GM12878 (cell line): ENCODE data around the gene OLFML3. TPM values are rescaled to one million over a fixed set of nuclear protein-coding genes. Genes with fewer than 3 reads are reported as not detected.

ENCODE experiments used
- ATAC-seq: fragments of 200-7000 bp; cut with Tn5 transposase; 3 replicates; pipeline ENCODE4 v1.9.1; 2020; ENCODE audit warnings: mild to moderate bottlenecking, moderate library complexity
- BruUV-seq: library from RNA; stranded (reverse); fragments of 400-500 nt; replicated peaks from 2 replicates; lab custom pipeline; 2021; lab: Mats Ljungman, UMichigan
- CTCF ChIA-PET: fragments of 300-600 bp; sonication (Branson Sonifier 250); formaldehyde crosslinking; extraction: SDS; loops from one replicate; lab custom pipeline; 2021; ENCODE audit warnings: inconsistent platforms; lab: Yijun Ruan, JAX
- POLR2A ChIA-PET: fragments of 350-600 bp; formaldehyde crosslinking; extraction: SDS; loops from one replicate; lab custom pipeline; 2021; ENCODE audit warnings: inconsistent platforms; lab: Charles Lee
- RAD21 ChIA-PET: fragments of 300-600 bp; sonication (Branson Sonifier 250); formaldehyde crosslinking; loops from one replicate; lab custom pipeline; 2023; ENCODE audit warnings: antibody characterized with exemption; ENCODE audit not compliant: unreplicated experiment; lab: Charles Lee
- SMC1A ChIA-PET: fragments of 300-600 bp; sonication (Branson Sonifier 250); formaldehyde crosslinking; loops from one replicate; lab custom pipeline; 2023; ENCODE audit not compliant: unreplicated experiment, uncharacterized antibody; lab: Charles Lee
- DNase-seq: peaks from one replicate; pipeline ENCODE4 v3.0.0-alpha.2; 2011; ENCODE audit warnings: low read depth, low spot score
- FAIRE-seq: peaks from 3 replicates; lab custom pipeline; 2011; peaks lifted over from hg19 to GRCh38; lab: Jason Lieb, UNC
- H2AFZ ChIP-seq: 2 replicates; pipeline ENCODE4 v1.6.0; 2011; ENCODE audit warnings: low read depth, low read length, control low read depth; ENCODE audit not compliant: control insufficient read depth
- H3K27ac ChIP-seq: 2 replicates; pipeline ENCODE4 v1.5.1; 2011; ENCODE audit warnings: control low read depth; ENCODE audit not compliant: control insufficient read depth, insufficient read depth
- H3K27me3 ChIP-seq, 2 experiments: replicated peaks in 1 of 2; 2 replicates each; pipeline versions ENCODE4 v1.6.0 to v1.6.1; 2011; ENCODE audit warnings: low read length in 1 of 2; ENCODE audit not compliant: control insufficient read depth in 2 of 2, insufficient read depth in 2 of 2
- H3K36me3 ChIP-seq, 2 experiments: 2 replicates each; pipeline ENCODE4 v1.5.1; 2011; ENCODE audit warnings: low read length in 1 of 2; ENCODE audit not compliant: control insufficient read depth in 2 of 2, insufficient read depth in 2 of 2
- H3K4me1 ChIP-seq: 2 replicates; pipeline ENCODE4 v1.6.1; 2011; ENCODE audit warnings: mild to moderate bottlenecking, low read length, moderate library complexity, mixed read lengths; ENCODE audit not compliant: control insufficient read depth, insufficient read depth
- H3K4me2 ChIP-seq: 2 replicates; pipeline ENCODE4 v1.6.0; 2011; ENCODE audit warnings: control low read depth; ENCODE audit not compliant: control insufficient read depth, insufficient read depth
- H3K4me3 ChIP-seq: fragments of 200-600 bp; sonication (generic); 2 replicates; pipeline ENCODE4 v1.5.1; 2016
- H3K79me2 ChIP-seq: 2 replicates; pipeline ENCODE4 v1.6.0; 2011; ENCODE audit warnings: low read length; ENCODE audit not compliant: control insufficient read depth, insufficient read depth
- H3K9ac ChIP-seq: 2 replicates; pipeline ENCODE4 v1.8.0; 2011; ENCODE audit warnings: low read length, control low read depth, mixed read lengths; ENCODE audit not compliant: control insufficient read depth, insufficient read depth
- H3K9me3 ChIP-seq: replicated peaks from 3 replicates; pipeline ENCODE4 v1.5.1; 2011; ENCODE audit warnings: mild to moderate bottlenecking, low read length; ENCODE audit not compliant: control insufficient read depth, insufficient read depth
- H4K20me1 ChIP-seq: 2 replicates; pipeline ENCODE4 v1.6.0; 2011; ENCODE audit not compliant: control insufficient read depth, insufficient read depth
- ASH2L ChIP-seq: fragments of 300-600, 200-600 bp; sonication (generic); IDR thresholded peaks from 2 replicates; pipeline ENCODE4 v1.6.1; 2017; ENCODE audit warnings: low read depth, mild to moderate bottlenecking, borderline replicate concordance
- CREM ChIP-seq: IDR thresholded peaks from 2 replicates; pipeline ENCODE4 v1.6.1; 2014; ENCODE audit warnings: antibody characterized with exemption, low read depth
- IKZF1 ChIP-seq: fragments of 450-650 bp; conservative IDR thresholded peaks from 2 replicates; pipeline ENCODE4 v1.6.1; 2017; ENCODE audit warnings: antibody characterized with exemption, mild to moderate bottlenecking
- NFXL1 ChIP-seq: fragments of 450-650 bp; IDR thresholded peaks from 2 replicates; pipeline ENCODE4 v1.6.1; 2017; ENCODE audit warnings: antibody characterized with exemption, mild to moderate bottlenecking, borderline replicate concordance
- RUNX3 ChIP-seq: IDR thresholded peaks from 2 replicates; pipeline ENCODE4 v1.6.1; 2012; ENCODE audit warnings: low read length, inconsistent platforms
- SMAD5 ChIP-seq: IDR thresholded peaks from 2 replicates; pipeline ENCODE4 v1.6.1; 2016; ENCODE audit warnings: antibody characterized with exemption, low read depth
- WGBS: methylation state at CpG from one replicate; pipeline ENCODE4 v1.1.6; 2016; ENCODE audit warnings: low lambda C conversion rate; ENCODE audit not compliant: insufficient replicate concordance, insufficient coverage; ENCODE audit errors: missing lambda C conversion rate; 5-methylcytosine and 5-hydroxymethylcytosine counted together
- in situ Hi-C: fragments of 300-500 bp; cut with MboI; formaldehyde crosslinking; loops from 9 replicates; pipeline ENCODE4 v1.14.3; 2018; ENCODE audit warnings: mixed read lengths
- intact Hi-C: fragments of 100-400 bp; cut with micrococcal nuclease; formaldehyde crosslinking; loops from one replicate; pipeline ENCODE4 v1.14.2; 2022; ENCODE audit not compliant: unreplicated experiment
- polyA plus RNA-seq, 11 experiments: library from polyadenylated mRNA; depleted of rRNA in 4 of 11; unstranded in 6 of 11; stranded (reverse) in 5 of 11; fragments of >200 nt; fragmentation: Nextera tagmentation in 4 of 11; fragmentation: Illumina TruSeq in 1 of 11; extraction: Ambion mirVana in 4 of 11; extraction: Trizol in 1 of 11; gene quantifications; 1 replicate in 1 of 11; 2 replicates in 10 of 11; pipeline versions ENCODE4 v1.2.1 to v1.2.3, GENCODE V29; 2011 to 2016; ENCODE audit warnings: inconsistent platforms in 2 of 11, missing spikeins in 2 of 11, low read depth in 1 of 11
- total RNA-seq, 4 experiments: library from RNA; depleted of rRNA in 3 of 4; stranded (reverse); fragments of >200 nt in 3 of 4; fragmentation: Illumina TruSeq in 1 of 4; extraction: Trizol in 1 of 4; gene quantifications; 2 replicates each; pipeline versions ENCODE4 v1.2.1 to v1.2.3, GENCODE V29; 2013 to 2021
- TF ChIP-seq, protein P1 (sequence below): fragments of 450-650 bp; IDR thresholded peaks from 2 replicates; pipeline ENCODE4 v1.6.1; 2017; ENCODE audit warnings: mild to moderate bottlenecking, moderate library complexity

The OLFML3 gene
- total and polyA plus RNA-seq, 10 of the 15 experiments (the other 5 are each of a cell fraction or from before 2014, with no cell fraction given), result 0.03 TPM; not detected in 9

DNA sequence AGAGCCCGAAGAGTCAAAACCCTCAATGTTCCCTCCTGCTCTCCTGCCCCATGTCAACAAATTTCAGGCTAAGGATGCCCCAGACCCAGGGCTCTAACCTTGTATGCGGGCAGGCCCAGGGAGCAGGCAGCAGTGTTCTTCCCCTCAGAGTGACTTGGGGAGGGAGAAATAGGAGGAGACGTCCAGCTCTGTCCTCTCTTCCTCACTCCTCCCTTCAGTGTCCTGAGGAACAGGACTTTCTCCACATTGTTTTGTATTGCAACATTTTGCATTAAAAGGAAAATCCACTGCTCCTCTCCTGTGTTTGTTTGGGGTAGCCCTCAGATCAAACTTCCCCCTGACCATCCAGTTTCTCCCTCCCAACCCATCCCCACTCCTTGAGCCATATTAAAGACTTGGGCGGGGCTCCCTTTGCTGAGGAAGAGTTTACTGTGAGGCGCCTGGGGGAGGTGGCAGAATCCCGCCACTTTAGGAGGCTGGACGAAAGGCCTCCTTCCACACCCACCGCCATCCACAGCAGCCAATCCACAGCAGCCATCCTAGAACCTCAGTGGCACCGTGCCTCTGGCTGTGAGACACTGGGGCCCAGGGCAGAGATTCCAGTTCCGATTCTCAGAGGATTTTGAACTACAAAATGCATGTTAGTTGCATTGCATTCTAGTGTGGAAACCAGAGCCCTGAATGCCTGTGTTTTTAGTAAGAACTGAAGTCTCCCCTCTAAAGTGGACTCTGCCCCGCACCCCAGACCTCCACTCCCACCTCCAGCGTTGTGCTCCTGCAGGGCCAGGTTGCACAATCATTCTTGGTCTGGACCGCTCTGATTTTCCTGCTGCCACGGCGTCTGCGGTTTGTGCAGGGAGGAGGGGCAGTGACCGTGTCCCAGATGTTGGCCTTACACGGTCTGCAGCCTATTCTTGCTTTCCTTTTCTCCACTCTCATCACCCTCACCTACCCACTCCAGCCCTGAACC, 3.0 kb downstream of the OLFML3 start:
- H3K9me3 ChIP-seq, result no peaks in the 10 kb centered on the region; the same call in 2 of the 3 replicates
- FAIRE-seq, result no peak
- H3K36me3 ChIP-seq, result no peaks in the 10 kb centered on the region
- RAD21 ChIA-PET, result interaction anchor here (6.9 kb wide), 1 partner anchor 299 kb away, joined by 96 read pairs; no protein-coding TSS in a partner anchor
- 34% methylated on average over 18 of the region's 18 CpGs for WGBS
- H3K4me3 ChIP-seq, result no peak overlapping the region
- CTCF ChIA-PET, result interaction anchor here (0.8 to 8.7 kb wide), 4 partner anchors 150 to 365 kb away, joined by 3 to 235 read pairs (median 4); no protein-coding TSS in a partner anchor
- no peak overlapping the region; the same call in 1 of the 2 replicates for H3K4me2 ChIP-seq
- H3K27me3 ChIP-seq, result no peaks in the 10 kb centered on the region
- POLR2A ChIA-PET, result no interaction called here
- ATAC-seq, result peak; percentile 24; the same call in 2 of the 3 replicates
- H3K9ac ChIP-seq, result no peak overlapping the region
- no peaks in the 10 kb centered on the region for H3K4me1 ChIP-seq
- in situ Hi-C loops (loop anchor here (5.0 kb wide), 1 partner anchor 295 kb away; no protein-coding TSS in a partner anchor), intact Hi-C loops (no loop called here)
- no peak overlapping the region for H2AFZ ChIP-seq
- TF ChIP-seq RUNX3 (peak; percentile 19; the same call in 1 of the 2 replicates), ASH2L (no peak)
- H4K20me1 ChIP-seq, result no peaks in the 10 kb centered on the region
- H3K27ac ChIP-seq, result no peak overlapping the region
- no peak for DNase-seq
- no TSS peak for BruUV-seq
- no peaks in the 10 kb centered on the region for H3K79me2 ChIP-seq
- SMC1A ChIA-PET, result interaction anchor here (0.6 to 8.4 kb wide), 2 partner anchors 300 to 302 kb away, joined by 3 to 157 read pairs; no protein-coding TSS in a partner anchor

DNA sequence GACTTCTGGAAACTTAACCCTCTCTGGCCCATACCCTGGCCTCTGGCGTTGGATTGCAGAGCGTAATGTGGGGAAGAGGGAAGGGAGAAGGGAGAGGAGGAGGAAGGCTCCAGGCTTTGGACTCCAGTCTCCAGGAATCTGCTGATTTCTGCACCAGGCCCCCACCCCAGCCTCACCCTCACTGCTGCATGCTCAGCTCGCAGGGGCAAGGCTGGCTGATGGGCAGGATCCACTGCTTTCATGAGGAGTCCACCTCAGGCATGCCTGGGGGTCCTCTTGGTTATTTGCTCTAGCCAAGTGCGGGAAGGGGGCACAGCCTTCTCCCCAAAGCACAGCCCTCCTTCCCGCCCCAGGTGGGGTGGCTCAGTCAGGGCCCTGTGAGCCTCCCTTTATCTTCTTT, 3.7 kb downstream of the OLFML3 start:
- H3K79me2 ChIP-seq, result no peaks in the 10 kb centered on the region
- intact Hi-C loops (no loop called here), in situ Hi-C loops (loop anchor here (5.0 kb wide), 1 partner anchor 294 kb away; no protein-coding TSS in a partner anchor)
- CTCF ChIA-PET, result interaction anchor here (1.0 kb wide), 1 partner anchor 300 kb away, joined by 5 read pairs; no protein-coding TSS in a partner anchor
- BruUV-seq, result no TSS peak
- SMC1A ChIA-PET, result interaction anchor here (0.6 to 0.9 kb wide), 2 partner anchors 13 to 300 kb away, joined by 3 read pairs; no protein-coding TSS in a partner anchor
- no peak overlapping the region; the same call in 1 of the 2 replicates for H3K4me2 ChIP-seq
- DNase-seq (no peak), ATAC-seq (no peak), FAIRE-seq (no peak)
- H3K9ac ChIP-seq, result no peak overlapping the region
- no peaks in the 10 kb centered on the region for H3K36me3 ChIP-seq
- POLR2A ChIA-PET, result no interaction called here
- no peaks in the 10 kb centered on the region for H4K20me1 ChIP-seq
- H3K9me3 ChIP-seq, result no peaks in the 10 kb centered on the region; the same call in 2 of the 3 replicates
- 51% methylated on average over 5 of the region's 5 CpGs for WGBS
- no peak for TF ChIP-seq CREM
- no peak for TF ChIP-seq NFXL1
- no peak for TF ChIP-seq IKZF1
- no peak for TF ChIP-seq SMAD5
- TF ChIP-seq, protein P1, sequence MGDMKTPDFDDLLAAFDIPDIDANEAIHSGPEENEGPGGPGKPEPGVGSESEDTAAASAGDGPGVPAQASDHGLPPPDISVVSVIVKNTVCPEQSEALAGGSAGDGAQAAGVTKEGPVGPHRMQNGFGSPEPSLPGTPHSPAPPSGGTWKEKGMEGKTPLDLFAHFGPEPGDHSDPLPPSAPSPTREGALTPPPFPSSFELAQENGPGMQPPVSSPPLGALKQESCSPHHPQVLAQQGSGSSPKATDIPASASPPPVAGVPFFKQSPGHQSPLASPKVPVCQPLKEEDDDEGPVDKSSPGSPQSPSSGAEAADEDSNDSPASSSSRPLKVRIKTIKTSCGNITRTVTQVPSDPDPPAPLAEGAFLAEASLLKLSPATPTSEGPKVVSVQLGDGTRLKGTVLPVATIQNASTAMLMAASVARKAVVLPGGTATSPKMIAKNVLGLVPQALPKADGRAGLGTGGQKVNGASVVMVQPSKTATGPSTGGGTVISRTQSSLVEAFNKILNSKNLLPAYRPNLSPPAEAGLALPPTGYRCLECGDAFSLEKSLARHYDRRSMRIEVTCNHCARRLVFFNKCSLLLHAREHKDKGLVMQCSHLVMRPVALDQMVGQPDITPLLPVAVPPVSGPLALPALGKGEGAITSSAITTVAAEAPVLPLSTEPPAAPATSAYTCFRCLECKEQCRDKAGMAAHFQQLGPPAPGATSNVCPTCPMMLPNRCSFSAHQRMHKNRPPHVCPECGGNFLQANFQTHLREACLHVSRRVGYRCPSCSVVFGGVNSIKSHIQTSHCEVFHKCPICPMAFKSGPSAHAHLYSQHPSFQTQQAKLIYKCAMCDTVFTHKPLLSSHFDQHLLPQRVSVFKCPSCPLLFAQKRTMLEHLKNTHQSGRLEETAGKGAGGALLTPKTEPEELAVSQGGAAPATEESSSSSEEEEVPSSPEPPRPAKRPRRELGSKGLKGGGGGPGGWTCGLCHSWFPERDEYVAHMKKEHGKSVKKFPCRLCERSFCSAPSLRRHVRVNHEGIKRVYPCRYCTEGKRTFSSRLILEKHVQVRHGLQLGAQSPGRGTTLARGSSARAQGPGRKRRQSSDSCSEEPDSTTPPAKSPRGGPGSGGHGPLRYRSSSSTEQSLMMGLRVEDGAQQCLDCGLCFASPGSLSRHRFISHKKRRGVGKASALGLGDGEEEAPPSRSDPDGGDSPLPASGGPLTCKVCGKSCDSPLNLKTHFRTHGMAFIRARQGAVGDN, result no peak
- H3K27me3 ChIP-seq, result no peaks in the 10 kb centered on the region
- H3K4me1 ChIP-seq, result no peaks in the 10 kb centered on the region
- no peak overlapping the region for H2AFZ ChIP-seq
- no peak overlapping the region for H3K4me3 ChIP-seq
- no peak overlapping the region for H3K27ac ChIP-seq
- RAD21 ChIA-PET, result interaction anchor here (1.6 kb wide), 1 partner anchor 300 kb away, joined by 6 read pairs; no protein-coding TSS in a partner anchor
